Stimulated activated CD8-positive, alpha-beta memory T cell treated with anti-CD3 and anti-CD28 coated beads, Interleukin-4, amount 100 ng/mL, for 24 hours (primary cell): ENCODE data around the gene GORASP1.

Source experiments
- DNase-seq: peaks from one replicate; pipeline ENCODE4 v3.0.0-alpha.2; 2020; ENCODE audit warnings: low read depth

GORASP1 gene

DNA sequence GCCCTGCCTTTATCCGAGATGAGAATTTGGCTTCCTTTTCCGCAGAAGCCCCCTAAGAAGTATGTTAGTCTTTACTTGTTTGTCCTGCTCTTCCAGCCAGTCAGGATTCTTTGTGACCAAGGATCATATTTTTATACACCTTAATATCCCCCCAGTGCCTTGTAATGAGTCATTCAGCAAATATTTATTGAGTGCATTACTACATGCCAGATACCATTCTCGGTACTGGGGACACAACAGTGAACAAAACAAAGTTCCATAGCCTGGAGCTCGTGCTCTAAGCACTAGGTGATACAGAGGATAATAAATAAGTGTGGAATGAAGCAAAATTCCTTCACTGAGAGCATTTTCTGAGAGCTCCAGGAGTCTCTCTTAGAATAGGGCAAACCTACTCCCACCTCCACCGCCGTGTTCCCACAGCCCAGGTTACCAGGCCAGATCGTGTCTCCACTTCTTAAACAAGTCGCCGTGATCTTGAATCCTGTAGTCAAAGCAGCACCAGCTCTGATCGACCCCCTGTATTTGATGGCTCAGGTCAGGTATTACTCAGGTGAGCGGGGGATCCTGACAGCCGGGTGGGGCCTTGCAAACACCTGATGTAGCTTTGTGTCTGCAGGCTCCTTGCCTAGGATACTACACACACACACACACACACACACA, 18.5 kb upstream of the GORASP1 start:
- DNase-seq = no peak

DNA sequence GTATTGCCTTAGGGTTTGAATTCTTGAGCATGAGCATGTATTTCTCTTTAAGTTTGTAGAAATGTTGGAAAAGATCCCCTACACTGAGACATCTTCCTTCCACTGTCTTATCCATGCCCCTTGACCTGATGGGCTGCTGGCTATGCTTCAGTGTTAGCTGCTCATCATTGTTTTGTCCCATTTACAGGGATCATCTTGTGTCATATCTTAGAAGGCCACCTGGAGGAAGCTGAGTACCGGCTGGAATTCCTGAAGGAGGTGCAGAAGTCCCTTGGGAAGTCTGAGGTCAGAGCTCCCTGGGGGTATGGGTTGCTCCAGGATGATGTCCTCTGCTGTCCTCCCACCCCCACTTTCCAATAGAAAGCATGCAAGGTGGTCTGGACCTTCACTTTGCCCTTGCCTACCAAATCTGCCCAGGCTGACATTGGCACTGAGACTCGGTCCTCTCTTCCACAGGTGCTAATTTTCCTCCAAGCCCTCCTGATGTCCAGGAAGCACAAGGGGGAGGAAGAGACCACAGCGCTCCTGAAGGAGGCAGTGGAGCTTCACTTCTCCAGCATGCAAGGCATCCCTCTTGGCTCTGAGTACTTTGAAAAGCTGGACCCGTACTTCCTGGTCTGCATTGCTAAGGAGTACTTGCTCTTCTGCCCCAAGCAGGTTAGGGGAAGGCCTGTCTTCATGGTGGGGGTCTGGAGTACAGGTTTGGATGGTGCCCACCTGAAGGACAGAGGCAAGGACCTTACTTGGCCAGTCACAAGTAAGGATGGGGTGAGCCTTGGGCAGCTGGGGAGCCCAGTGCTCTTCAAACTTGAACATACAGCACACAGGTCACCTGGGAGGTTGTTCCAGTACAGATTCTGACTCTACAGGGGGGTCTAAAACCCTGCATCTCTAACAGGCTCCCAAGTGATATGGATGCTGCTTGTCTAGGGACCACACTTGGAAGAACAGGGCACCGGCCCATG, 17.7 kb upstream of the GORASP1 start:
- no peak for DNase-seq

DNA sequence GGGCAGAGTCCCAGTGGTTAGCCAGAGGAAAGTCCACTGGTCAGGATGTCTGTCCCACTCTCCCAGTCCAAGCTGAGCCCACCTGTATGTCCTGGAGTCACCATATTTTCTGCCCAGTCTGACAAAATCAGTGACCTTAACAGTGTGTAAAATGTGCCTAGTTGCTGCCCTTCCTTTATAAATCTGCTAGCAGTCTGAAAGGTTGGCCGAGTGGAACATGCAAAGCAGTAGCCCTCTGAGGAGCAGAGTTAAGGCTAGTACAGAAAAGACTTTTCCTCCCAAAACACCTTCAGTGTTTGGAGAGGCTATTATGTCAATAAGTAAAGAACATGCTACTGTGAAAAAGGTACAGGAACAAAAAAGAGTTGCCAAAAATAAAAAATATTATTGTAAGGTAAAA, 15.4 kb upstream of the GORASP1 start:
- no peak for DNase-seq

DNA sequence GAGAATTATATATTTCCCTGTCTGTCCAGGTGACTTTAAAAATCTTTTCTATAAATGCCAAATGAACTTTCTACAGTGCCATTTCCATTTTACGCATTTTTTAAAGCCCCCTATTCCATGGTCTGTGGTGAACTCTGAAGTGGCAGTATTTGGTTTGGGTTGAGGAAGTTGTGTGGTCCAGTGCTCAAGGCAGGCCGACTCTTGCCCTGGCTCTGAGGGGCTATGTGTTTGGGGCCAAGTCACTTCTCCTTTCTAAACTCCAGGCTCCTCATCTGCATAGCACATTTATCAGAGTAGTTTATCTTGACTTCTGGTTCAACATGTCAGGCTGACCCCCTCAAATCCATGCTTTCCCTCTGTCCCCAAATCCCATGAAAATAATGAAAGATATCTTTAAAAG, 14.2 kb upstream of the GORASP1 start:
- no peak for DNase-seq

DNA sequence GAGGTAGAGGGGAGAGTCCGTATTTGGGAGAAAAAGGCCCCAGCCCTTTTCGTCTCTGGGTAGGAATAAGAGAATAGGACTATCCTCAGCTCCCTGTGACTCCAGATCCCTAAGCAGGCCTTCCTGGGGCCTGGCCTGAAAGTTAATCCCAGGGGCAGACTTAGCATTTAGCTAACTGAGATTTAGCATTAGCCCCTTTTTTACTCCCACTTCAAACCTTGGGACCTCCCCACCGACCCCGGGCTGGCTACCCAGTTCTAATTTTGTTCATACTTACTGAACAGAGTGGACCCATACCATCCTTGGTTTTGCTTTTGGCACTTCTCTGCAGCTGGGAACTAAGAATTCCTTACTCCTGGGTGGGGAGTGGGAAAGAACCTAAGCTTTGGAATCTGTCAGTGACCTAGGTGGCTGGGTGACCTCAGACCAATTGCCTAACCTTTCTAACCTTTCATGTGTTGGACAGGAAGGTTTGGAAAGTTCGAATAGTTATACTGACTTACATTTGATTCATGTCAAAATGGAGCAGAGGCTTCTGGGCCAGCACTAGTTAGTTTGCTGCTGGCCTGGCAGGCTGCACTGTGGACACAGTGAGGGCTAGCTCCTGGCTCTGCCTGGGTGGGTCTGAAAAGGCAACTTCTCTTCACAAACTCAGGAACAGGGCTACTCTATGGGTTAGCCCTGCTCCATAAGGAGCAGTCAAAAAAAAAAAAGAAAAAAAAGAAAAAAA, 11.7 kb upstream of the GORASP1 start:
- no peak for DNase-seq

DNA sequence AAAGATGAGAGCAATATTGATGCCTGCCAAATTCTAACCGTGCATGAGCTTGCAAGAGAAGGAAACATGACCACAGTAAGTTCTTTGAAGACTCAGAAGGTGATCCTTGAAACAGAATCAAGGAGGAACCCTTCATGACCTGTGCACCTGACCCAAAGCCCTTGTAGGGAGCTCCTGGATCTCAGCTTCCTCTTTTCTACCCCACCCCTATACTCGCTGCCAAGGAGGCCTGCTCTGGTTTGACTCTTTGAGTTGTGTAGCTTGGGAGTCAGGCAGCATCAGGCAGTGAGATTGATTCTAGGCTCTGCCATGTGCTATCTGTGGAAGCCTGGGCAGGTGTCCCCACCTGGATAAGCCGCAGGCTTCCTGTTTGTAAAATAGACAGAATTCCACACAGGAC, 10.7 kb upstream of the GORASP1 start:
- DNase-seq = no peak

DNA sequence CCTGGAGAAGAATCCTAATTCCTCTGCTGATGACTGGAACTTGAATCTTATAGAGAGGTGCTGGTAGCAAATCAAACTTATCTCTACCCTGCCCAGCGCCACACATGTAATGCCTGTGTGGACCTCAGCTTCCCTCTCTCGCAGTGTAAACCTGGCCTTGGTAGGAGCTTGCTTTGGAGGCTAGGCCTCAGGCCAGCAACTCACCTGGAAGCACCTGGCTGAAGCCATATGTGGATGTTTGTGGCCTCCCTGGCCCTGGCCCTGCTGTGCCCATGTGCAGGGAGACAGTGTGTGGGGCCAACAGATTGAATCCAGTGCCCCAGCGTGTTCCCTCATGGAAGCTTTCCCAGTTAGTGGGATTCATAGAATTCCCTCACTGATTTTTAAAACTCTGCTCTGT, 8.4 kb upstream of the GORASP1 start:
- no peak for DNase-seq

DNA sequence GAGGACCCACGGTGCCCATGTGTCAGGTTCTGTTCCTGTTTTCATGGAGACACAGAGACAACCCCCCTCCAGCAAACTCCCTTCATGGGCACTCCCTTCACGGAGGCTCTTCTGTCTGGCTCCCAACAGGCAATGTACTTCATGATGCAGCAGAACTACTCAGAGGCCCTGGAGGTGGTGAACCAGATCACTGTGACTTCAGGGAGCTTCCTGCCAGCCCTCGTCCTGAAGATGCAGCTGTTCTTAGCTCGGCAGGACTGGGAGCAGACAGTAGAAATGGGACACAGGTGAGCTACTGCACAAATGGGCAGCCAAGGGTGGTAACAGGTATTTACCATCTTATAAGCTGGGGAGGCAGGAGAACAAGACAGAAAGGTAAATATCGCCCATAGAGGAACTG, 7.0 kb upstream of the GORASP1 start:
- no peak for DNase-seq

DNA sequence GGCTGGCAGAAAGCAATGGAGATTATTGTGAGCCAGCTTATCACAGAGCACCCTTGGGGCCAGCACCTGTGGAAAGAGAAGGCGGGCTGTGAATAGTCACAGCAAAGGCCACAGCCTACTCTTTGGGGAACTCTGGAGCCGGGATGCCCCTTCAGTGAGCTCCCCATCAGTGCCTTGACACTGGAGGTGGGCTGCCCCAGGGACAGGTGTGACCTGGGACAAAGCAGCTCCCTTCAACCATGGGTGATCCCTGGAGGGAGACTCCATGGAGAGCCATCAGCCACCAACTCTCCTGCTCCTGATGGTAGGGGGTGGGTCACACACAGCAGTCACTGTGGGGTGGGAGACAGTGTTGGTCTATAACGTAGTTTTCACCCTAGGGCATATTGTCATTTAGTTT, 5.9 kb upstream of the GORASP1 start:
- DNase-seq = no peak

DNA sequence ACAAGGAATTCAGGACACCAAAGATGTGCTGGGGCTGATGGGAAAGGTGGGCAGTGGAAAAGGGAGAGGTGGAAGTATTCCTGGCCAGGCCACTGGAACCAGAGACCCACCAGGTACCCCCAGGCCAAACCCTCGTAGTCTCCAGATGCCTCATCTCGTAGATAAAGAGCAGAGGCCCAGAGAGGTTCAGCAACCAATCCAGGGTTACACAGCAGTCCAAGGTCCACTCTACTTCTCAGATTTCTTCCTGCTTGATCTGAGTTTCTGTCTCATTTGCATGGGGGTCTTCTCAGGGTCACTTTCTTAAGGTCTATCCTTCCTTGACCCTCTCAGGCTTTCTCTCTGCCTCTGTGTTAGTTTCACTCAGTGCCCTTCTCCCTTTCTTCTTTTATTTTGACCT, 5.1 kb upstream of the GORASP1 start:
- no peak for DNase-seq

DNA sequence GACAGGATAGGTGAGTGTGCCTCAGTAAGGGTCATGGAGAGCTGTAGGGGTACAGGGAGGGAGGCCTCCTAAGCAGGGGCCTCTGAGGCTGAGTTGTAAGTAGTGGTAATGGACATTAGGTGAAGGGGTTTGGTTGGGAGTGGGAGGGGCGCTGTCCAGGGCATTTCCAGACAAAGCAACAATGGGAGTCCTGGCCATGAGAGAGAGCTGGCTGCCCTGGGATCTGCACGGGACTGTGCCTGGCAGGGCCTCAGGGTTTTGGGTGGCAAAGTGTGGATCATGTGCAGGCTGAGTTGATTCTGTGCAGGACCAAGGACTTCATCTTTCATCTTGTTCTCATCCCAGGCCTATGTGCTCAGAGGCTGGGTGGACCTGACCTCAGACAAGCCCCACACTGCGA, 4.7 kb upstream of the GORASP1 start:
- no peak for DNase-seq

DNA sequence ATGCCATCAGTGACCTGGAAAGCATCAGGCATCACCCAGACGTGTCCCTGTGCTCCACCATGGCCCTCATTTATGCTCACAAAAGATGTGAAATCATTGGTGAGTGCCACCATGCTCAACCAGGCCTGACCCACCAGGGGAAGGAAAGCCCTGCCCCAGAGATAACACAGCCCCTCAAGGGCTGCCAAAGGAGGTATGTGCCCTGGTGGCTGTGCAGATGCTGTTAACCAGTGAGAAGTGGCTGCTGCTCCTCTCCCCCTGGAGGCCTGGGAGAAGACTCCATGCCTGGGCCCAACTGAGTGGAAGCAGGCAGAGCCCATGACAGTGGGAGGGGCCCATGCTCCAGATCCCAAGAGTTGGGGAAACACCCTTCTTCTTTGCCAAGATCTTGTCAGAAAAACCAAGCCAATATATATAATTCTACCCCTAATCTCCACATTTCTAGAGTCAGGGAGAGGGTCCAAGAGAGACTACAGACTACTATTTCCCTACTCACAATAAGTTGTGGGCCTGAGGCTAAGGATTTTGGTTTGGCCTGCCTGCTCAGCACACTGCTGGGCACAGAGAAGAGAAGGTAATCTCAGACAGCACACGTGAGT, 2.7 kb upstream of the GORASP1 start:
- no peak for DNase-seq

DNA sequence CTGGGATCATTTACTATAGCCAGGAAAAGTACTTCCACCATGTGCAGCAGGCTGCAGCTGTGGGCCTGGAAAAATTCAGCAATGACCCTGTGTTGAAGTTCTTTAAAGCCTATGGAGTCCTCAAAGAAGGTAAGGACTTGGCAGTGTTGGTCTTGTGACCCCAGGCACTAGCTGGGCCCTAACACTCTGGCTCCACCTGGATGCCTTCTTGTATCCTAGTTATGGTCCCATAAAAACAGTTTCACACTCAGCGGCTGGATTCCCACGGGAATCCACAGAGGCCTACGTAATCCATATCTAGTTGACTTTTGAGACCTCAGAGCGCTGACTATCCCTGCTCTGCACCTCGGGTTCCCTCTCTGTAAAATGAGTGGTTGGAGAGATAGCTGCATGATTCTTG, 1.7 kb upstream of the GORASP1 start:
- no peak for DNase-seq

DNA sequence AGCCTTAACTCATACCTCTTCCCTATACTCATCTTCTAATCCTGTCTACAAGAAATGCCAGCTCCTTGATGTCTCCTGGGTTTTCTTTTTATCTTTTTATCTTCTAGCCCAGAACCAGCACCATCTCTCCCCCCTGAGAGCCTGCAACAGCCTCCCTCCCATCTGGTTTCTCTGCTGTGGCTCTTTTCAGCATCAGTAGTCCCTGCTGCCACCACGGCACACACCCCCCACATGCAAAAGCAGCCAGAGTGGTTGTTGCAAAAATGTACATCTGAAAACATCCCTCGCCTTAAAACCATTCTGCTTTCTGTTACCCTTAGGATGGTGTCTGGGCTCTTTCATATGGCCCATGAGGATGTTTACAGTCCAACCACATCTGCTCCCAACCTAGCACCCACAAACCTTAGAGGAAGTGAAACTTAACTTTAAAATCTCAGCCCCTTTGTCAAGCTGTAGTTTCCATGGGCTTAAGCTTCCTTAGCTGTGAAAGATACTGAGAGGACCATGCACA, 828 bp upstream of the GORASP1 start:
- DNase-seq = no peak

DNA sequence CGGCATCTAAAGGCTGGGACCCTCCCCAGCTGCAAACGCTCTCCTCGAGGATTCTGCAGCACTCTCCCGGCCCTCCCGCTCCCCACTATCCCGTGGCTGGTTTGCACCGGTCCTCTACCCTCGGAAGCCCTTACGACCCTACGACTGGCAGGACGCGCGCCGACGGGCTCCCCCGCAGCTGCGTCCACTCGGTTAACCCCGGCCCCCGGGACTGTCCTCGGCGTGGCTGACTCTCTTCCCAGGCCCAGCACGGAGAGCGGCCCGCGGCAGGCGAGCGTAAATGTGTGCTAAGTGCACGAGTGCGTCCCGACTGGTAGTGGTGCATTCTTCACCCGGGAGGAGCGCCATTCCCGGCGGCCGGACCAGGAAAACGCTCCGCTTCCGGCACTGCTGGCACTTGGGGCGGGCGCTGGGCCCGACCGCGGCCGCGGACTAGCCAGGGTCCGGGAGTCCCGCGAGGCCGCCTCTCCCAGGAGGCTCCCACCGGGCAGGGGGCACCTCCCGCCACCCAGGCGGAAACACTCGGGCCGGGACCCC, 508 bp downstream of the GORASP1 start:
- no peak for DNase-seq

DNA sequence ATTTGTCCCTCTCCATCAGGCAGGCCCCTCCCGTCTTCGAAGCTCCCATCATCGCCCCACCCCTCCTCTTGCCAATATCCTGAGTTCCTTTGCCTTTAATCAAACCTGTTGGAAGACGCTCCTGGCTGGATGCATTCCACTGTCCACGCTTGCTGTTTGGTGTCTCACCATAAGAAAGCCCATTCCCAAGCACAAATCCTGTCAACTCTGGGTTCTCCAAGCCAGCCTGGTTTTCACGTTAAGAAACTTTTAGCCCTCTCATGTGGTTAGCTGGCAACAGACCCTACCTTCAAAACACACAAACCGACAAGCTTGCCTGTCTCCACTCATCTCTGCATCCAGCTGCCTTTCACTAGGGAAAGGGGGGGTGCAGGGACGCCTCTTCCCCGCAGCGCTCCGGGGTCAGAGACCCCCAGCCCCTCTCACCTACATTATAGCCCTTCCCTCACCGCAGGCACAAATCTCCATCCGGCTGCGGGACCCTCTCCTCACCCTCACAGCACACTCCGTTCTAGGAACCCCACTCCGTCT, 1.1 kb downstream of the GORASP1 start:
- DNase-seq = no peak

DNA sequence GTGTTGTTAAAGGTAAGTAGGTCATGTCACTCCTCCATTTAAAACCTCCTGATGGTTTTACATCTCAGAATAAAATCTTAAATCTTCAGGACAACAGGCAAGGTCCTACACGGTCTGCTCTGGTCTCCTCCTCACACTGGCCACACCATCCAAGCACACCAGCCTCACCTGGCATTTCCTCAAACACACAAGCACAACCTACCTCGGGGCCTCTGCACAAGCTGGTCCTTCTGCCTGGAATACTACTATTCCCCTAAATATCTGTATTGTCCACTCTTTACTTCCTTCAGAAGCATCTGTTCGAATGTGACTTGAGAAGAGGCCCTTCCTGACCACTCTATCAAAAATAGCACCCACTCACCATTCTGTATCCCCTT, 1.8 kb downstream of the GORASP1 start:
- DNase-seq = no peak

DNA sequence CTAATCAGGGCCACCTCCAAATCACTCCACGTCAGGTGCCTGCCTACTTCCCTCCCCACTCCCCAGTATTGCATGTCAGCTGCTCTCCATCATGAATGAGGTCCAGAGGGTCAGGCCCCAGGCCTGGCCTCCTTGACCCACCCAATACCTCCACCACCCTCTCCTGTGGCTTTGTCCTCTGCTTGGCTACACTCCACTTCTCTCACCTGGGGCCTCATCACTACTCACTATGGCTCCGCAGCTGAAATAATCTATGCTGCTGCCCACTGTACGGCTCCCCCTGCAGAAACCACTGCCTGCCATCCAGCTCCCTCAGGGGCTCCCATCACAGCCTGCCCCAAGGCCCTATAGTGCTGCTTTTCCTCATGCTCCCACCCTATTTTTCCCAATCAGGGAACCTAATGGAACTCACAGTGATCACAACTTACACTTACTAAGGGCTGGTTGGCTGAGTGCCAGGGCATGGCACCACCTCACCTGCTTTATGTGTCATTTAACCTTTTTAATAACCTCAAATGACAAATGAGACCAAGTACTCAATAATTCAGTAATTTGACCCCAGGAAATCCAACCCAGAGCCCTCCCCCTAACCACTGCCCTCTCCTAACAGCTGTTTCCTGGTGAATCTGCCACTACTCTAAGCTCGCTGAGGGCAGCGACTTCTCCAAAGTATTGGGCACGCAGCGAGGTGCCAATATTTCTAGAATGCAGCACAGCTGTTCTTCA, 2.3 kb downstream of the GORASP1 start:
- DNase-seq = no peak

DNA sequence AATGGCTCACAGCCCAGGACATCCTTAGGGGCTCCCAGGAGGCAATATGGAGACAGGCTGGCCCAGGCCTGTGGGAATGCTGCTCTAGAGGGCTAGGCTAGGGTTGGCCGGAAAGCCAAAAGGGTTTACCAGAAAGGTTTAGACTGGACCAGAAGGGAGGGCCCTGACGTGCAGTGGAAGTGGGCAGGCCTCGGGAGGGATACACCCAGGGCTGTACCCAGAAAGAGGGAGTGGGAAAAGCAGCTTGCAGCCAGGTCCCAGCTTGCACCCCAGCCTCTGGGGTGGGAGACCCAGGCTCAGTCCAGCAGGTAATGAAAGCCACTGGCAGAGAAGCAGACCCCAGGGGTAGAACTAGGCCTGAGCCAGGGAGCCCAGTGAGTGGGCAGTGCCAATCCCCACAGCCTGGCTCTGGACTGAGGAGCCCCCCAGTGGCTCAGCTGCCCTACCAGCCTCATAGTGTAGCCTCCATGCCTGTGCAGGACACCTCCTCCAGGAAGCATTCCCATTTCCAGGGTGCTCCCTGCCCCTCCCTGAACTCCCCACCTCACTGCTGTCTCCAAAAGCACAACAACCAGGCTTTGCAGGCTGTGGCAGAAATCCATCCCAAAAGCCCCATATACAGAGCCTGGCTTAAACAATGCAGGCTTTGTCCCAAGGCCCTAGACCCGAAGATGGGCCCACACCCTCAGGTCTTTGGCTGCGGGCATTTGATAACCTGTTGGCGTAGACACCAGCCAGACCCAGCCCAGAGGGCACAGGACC, 3.5 kb downstream of the GORASP1 start:
- DNase-seq = no peak

DNA sequence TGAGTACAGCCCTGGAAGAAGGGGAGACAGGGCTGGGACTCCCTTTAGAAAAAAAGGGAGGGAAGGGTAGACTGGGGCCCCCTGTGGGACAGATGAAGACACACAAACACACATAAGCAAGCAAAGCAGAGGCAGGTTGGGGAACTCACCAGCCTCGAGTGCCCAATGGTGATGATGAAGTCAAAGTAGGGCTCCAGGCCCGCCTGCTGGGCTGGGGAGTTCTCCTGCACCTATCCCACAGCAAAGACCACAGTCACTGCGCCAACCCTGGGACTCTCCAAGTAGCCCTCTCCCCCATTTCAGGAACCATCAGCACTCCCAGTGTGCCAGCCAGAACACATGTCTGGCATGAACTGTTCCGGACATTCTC, 4.1 kb downstream of the GORASP1 start:
- DNase-seq = no peak
